MG63 (cell line): Measurements from ENCODE around the gene ANO7. TPM values are rescaled to one million over a fixed set of nuclear protein-coding genes. Genes with fewer than 3 reads are reported as not detected.
A peak's percentile ranks its signal among the peaks of the same experiment; 100 is the strongest.

Source experiments
- DNase-seq: peaks from one replicate; pipeline ENCODE4 v3.0.0-alpha.2; 2020
- H3K27me3 ChIP-seq: fragments of 250-450 bp; sonication (Bioruptor Pico); 2 replicates; pipeline ENCODE4 v1.5.1; 2020; ENCODE audit warnings: mild to moderate bottlenecking, moderate library complexity
- H3K36me3 ChIP-seq: fragments of 250-450 bp; sonication (Bioruptor Pico); 2 replicates; pipeline ENCODE4 v1.5.1; 2020; ENCODE audit warnings: mild to moderate bottlenecking, moderate library complexity
- H3K4me3 ChIP-seq: fragments of 250-450 bp; sonication (Bioruptor Pico); 2 replicates; pipeline ENCODE4 v1.5.1; 2020; ENCODE audit warnings: mild to moderate bottlenecking, moderate library complexity
- H3K9me3 ChIP-seq: fragments of 250-450 bp; sonication (Bioruptor Pico); 2 replicates; pipeline ENCODE4 v1.5.1; 2020; ENCODE audit warnings: mild to moderate bottlenecking, moderate library complexity
- total RNA-seq: library from RNA; depleted of rRNA; stranded (reverse); fragments of >200 nt; shearing (Covaris generic); gene quantifications from 2 replicates; pipeline ENCODE4 v1.2.3, GENCODE V29; 2014; ENCODE audit warnings: low replicate concordance

Gene ANO7
- total RNA-seq, 1 experiment from 2014 or later: 0.10 TPM

GRCh38 chr2:241151934-241152660, 36.4 kb upstream of the ANO7 start:
- Histone ChIP-seq H3K9me3 (no peaks in the 10 kb centered on the region), H3K27me3 (no peaks in the 10 kb centered on the region), H3K36me3 (peaks cover 9% of the 10 kb centered on the region), H3K4me3 (no peak overlapping the region)
- DNase-seq: no peak

GRCh38 chr2:241153616-241154015, 34.9 kb upstream of the ANO7 start:
- DNase-seq: no peak
- Histone ChIP-seq H3K27me3 (no peaks in the 10 kb centered on the region), H3K36me3 (peaks cover 20% of the 10 kb centered on the region), H3K4me3 (no peak overlapping the region), H3K9me3 (no peaks in the 10 kb centered on the region)

GRCh38 chr2:241154915-241155314, 33.6 kb upstream of the ANO7 start:
- H3K27me3 ChIP-seq: no peaks in the 10 kb centered on the region
- H3K9me3 ChIP-seq: no peaks in the 10 kb centered on the region
- no peak overlapping the region for H3K4me3 ChIP-seq
- H3K36me3 ChIP-seq: peaks cover 20% of the 10 kb centered on the region
- no peak for DNase-seq

GRCh38 chr2:241155936-241156335, 32.5 kb upstream of the ANO7 start:
- no peak for DNase-seq
- Histone ChIP-seq H3K4me3 (no peak overlapping the region), H3K27me3 (no peaks in the 10 kb centered on the region), H3K36me3 (peaks cover 23% of the 10 kb centered on the region), H3K9me3 (no peaks in the 10 kb centered on the region)

GRCh38 chr2:241156971-241157441, 31.5 kb upstream of the ANO7 start:
- Histone ChIP-seq H3K4me3 (no peak overlapping the region), H3K9me3 (no peaks in the 10 kb centered on the region), H3K36me3 (peaks cover 23% of the 10 kb centered on the region), H3K27me3 (no peaks in the 10 kb centered on the region)
- no peak for DNase-seq

GRCh38 chr2:241157841-241158545, 30.5 kb upstream of the ANO7 start:
- no peak for DNase-seq
- H3K36me3 ChIP-seq: peaks cover 21% of the 10 kb centered on the region
- H3K4me3 ChIP-seq: no peak overlapping the region
- no peaks in the 10 kb centered on the region for H3K9me3 ChIP-seq
- H3K27me3 ChIP-seq: no peaks in the 10 kb centered on the region

- H3K27me3 ChIP-seq: no peaks in the 10 kb centered on the region
- H3K36me3 ChIP-seq: peaks cover 24% of the 10 kb centered on the region
- no peak overlapping the region for H3K4me3 ChIP-seq
- H3K9me3 ChIP-seq: no peaks in the 10 kb centered on the region
- DNase-seq: no peak
These were observed 30.0 kb upstream of the ANO7 start for GRCh38 chr2:241158546-241158900.

DNA sequence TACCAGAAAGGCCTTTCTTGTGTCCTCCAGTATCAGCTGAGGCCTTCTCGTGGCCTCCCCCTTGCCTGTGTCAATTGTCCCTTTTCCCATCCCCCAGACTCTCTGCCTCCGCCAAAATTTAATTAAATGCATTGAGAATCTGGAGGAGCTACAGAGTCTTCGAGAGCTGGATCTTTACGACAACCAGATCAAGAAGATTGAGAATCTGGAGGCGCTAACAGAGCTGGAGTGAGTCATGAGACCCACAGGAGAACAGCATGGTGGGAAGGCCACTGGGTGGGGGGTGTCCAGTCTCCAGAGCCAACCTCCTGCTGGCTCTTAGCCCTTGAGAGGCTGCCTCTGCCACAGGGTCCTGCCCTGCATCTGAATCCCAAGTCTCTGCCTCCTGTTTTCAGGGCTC, 29.4 kb upstream of the ANO7 start:
- no peak for DNase-seq
- no peaks in the 10 kb centered on the region for H3K9me3 ChIP-seq
- peaks cover 25% of the 10 kb centered on the region for H3K36me3 ChIP-seq
- no peak overlapping the region for H3K4me3 ChIP-seq
- H3K27me3 ChIP-seq: no peaks in the 10 kb centered on the region

DNA sequence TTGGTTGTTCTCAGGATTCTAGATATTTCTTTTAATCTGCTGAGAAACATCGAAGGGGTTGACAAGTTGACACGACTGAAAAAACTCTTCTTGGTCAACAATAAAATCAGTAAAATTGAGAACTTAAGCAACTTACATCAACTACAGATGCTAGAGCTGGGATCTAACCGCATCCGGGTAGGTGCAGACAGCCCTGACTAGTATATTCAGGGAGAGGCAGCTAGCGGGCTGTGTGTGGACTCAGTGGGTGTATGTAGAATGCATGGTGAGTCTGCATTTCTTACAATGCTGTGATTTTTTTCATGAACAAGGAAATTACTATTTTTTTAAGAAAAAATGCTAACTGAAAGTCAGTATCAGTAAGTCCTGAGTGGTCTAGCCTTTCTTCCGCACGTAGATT, 28.2 kb upstream of the ANO7 start:
- Histone ChIP-seq H3K36me3 (peaks cover 28% of the 10 kb centered on the region), H3K9me3 (no peaks in the 10 kb centered on the region), H3K4me3 (no peak overlapping the region), H3K27me3 (no peaks in the 10 kb centered on the region)
- DNase-seq: no peak

- Histone ChIP-seq H3K4me3 (no peak overlapping the region), H3K27me3 (no peaks in the 10 kb centered on the region), H3K9me3 (no peaks in the 10 kb centered on the region), H3K36me3 (peaks cover 32% of the 10 kb centered on the region)
- peak; percentile 99 for DNase-seq
These were observed 26.7 kb upstream of the ANO7 start for GRCh38 chr2:241161646-241162281.

DNA sequence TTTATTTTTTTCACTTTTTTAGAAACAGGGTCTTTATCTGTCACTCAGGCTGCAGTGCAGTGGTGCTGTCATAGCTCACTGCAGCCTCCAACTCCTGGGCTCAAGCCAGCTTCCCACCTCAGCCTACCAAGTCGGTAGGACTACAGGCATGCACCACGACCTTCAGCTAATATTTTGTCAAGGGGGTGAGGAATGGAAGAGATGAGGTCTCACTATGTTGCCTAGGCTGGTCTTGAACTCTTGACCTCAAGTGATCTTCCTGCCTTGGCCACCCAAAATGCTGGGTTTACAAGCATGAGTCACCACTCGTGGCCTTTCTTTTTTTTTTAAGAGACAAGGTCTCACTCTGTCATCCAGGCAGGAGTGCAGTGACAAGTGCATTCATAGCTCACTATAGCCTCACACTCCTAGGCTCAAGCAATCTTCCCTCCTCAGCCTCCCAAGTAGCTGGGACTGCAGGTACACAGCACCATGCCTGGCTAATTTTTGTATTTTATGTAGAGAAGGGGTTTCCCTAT, 24.8 kb upstream of the ANO7 start:
- no peaks in the 10 kb centered on the region for H3K27me3 ChIP-seq
- DNase-seq: no peak
- peaks cover 28% of the 10 kb centered on the region for H3K36me3 ChIP-seq
- no peaks in the 10 kb centered on the region for H3K9me3 ChIP-seq
- no peak overlapping the region for H3K4me3 ChIP-seq

- H3K36me3 ChIP-seq: peaks cover 48% of the 10 kb centered on the region
- no peaks in the 10 kb centered on the region for H3K27me3 ChIP-seq
- DNase-seq: no peak
- H3K4me3 ChIP-seq: no peak overlapping the region
- peaks cover 11% of the 10 kb centered on the region for H3K9me3 ChIP-seq
These were observed 20.1 kb upstream of the ANO7 start for GRCh38 chr2:241168366-241168765.

GRCh38 chr2:241173557-241173956, 14.9 kb upstream of the ANO7 start:
- DNase-seq: no peak
- H3K9me3 ChIP-seq: peaks cover 11% of the 10 kb centered on the region
- H3K27me3 ChIP-seq: no peaks in the 10 kb centered on the region
- peaks cover 29% of the 10 kb centered on the region for H3K36me3 ChIP-seq
- H3K4me3 ChIP-seq: no peak overlapping the region

DNA sequence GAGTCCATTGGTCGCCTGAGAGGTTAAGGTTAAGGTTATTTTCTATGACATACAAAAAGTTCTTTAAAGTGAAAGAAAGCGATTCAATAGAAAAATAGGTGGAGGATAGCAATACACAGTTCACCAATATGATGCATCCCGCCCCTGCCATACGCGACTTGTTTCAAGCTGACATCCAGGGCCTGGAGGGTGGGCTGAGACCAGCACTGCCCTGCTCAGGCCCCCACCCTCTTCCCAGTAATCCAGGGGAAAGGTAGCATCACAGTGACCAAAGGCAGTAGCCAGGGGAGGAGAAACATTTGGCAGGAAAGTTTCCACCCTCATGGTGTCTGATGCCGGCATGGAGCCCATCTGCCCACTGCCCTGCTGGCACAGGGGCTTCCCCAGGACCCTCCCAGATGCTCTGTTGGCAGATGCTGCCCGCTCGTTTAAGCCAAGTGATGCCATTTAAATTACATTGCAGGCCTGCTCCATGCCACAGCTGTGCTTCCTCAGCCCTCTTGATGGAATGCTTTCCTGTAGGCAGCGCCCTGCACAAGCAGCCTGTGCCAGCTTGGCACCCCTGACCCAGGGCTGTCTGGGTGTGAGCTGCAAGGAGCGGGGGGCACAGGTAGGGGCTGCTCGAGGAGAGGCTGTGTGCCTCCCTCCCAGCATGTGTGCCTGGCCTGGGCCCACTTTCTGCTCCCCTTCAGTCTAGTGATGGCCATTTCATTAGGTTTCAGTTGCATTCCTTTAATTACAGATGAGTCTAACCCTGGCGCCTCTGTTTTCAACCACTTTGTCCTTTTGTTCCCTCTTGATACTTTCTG, 10.7 kb upstream of the ANO7 start:
- Histone ChIP-seq H3K4me3 (no peak overlapping the region), H3K9me3 (no peaks in the 10 kb centered on the region), H3K27me3 (no peaks in the 10 kb centered on the region), H3K36me3 (peaks cover 5% of the 10 kb centered on the region; the same call in 1 of the 2 replicates)
- no peak for DNase-seq

DNA sequence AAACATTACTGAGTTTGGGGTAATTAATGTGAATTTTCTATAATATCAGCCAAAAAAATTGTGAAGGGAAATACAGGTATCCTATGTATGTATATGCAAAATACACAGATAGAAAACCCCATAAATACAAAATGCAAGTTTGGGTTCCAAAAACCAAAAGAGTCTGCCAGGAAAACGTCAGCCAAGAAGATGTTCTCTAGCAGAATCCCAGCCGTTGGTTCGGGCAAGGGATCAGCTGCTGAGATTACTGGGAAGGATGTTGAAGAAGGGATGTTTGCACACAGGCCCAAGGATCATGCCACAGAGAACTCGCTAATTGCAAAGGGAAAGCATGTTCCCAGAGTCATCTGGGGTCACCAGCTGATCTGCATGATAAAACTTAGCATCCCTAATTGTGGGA, 9.5 kb upstream of the ANO7 start:
- Histone ChIP-seq H3K4me3 (no peak overlapping the region), H3K36me3 (peaks cover 5% of the 10 kb centered on the region; the same call in 1 of the 2 replicates), H3K27me3 (no peaks in the 10 kb centered on the region), H3K9me3 (no peaks in the 10 kb centered on the region)
- no peak for DNase-seq

- H3K9me3 ChIP-seq: no peaks in the 10 kb centered on the region
- peaks cover 5% of the 10 kb centered on the region; the same call in 1 of the 2 replicates for H3K36me3 ChIP-seq
- no peak for DNase-seq
- H3K27me3 ChIP-seq: no peaks in the 10 kb centered on the region
- H3K4me3 ChIP-seq: no peak overlapping the region
These were observed 8.6 kb upstream of the ANO7 start for GRCh38 chr2:241179899-241180298.
